ENCODE measurements around the gene CDKN2B. TPM values are rescaled to one million over a fixed set of nuclear protein-coding genes. Genes with fewer than 3 reads are reported as not detected.

Gene CDKN2B
- total and polyA plus RNA-seq, 2 of the 13 experiments (the other 11 are each of a cell fraction or from before 2014, with no cell fraction given), result 1.4 to 1.5 TPM

DNA sequence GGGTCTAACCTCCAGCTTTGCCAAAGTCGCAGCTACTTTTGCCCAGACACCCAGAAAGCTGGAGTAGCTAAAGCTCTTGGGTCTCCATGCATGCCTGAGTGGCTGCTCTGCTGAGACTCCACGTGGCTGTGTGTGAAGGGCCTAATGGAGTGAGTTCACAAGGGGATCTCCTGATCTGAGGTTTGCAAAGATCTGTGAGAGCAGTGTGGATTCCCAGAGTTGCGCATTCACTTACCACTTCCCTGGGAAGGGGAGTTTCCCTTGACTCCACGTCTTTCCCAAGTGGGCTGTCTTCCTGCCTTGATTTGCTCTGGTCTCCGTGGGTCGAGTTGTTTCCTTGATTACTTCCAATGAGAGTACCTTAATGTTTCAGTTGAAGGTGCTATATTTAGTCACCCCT is 17.6 kb upstream of the CDKN2B start:
- in situ Hi-C loops (cut with HindIII; ENCODE audit: extremely low pct_ligation_motif_present, low pct_unique_long_range_greater_than_20kb) (no loop called here), intact Hi-C loops (cut with micrococcal nuclease; ENCODE audit: unreplicated experiment) (no loop called here)
- WGBS (ENCODE audit: low lambda C conversion rate), result 16% methylated on average over 6 of the region's 6 CpGs
- CTCF ChIA-PET (ENCODE audit: low intra/inter-chr PET ratio, low total read pairs), result no interaction called here
- Histone ChIP-seq H3K27ac (ENCODE audit: extremely low read length, insufficient read depth, low read length) (no peak overlapping the region), H3K9ac (ENCODE audit: insufficient read depth, low read depth, low read length) (no peak overlapping the region), H3K36me3 (replicated peaks in 1 of 2; ENCODE audit: control insufficient read depth in 1 of 2, insufficient read depth in 2 of 2, low read length in 2 of 2) (no peaks in the 10 kb centered on the region), H3K4me2 (ENCODE audit: low read depth, low read length) (no peak overlapping the region), H3K27me3 (ENCODE audit: control insufficient read depth in 1 of 2, insufficient read depth in 2 of 2, low read length in 2 of 2) (peaks cover 0 to 3% of the 10 kb centered on the region in 2 experiments; a peak in 2 of 5 replicates), H3K79me2 (ENCODE audit: insufficient read depth, low read length) (no peaks in the 10 kb centered on the region), H2AFZ (ENCODE audit: low read length) (no peak overlapping the region), H3K4me1 (ENCODE audit: insufficient read depth, low read length) (peaks cover 6% of the 10 kb centered on the region; the same call in 1 of the 2 replicates), H4K20me1 (ENCODE audit: insufficient read depth, low read length) (no peaks in the 10 kb centered on the region), H3K4me3 (replicated peaks in 1 of 3; ENCODE audit: insufficient read depth in 1 of 3, low read depth in 2 of 3, low read length in 3 of 3) (no peak overlapping the region), H3K9me3 (ENCODE audit: low read length) (no peaks in the 10 kb centered on the region)
- no peak for TF ChIP-seq ZNF224 (CRISPR knock-in tag; IDR thresholded peaks at IDR 0.05)
- no peak for TF ChIP-seq SALL1 (CRISPR knock-in tag; IDR thresholded peaks at IDR 0.05)
- TF ChIP-seq FOXK1 (CRISPR knock-in tag; IDR thresholded peaks at IDR 0.05; ENCODE audit: borderline replicate concordance, low read depth), result no peak
- TF ChIP-seq, protein P1, sequence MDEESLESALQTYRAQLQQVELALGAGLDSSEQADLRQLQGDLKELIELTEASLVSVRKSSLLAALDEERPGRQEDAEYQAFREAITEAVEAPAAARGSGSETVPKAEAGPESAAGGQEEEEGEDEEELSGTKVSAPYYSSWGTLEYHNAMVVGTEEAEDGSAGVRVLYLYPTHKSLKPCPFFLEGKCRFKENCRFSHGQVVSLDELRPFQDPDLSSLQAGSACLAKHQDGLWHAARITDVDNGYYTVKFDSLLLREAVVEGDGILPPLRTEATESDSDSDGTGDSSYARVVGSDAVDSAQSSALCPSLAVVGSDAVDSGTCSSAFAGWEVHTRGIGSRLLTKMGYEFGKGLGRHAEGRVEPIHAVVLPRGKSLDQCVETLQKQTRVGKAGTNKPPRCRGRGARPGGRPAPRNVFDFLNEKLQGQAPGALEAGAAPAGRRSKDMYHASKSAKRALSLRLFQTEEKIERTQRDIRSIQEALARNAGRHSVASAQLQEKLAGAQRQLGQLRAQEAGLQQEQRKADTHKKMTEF (CRISPR knock-in tag; IDR thresholded peaks at IDR 0.05), result no peak
- TF ChIP-seq ZNF180 (CRISPR knock-in tag; IDR thresholded peaks at IDR 0.05; ENCODE audit: borderline replicate concordance, low read depth), result no peak
- no peak for TF ChIP-seq ATRX (CRISPR knock-in tag; IDR thresholded peaks at IDR 0.05; ENCODE audit: borderline replicate concordance)
- no peak for TF ChIP-seq ZNF552 (CRISPR knock-in tag; IDR thresholded peaks at IDR 0.05; ENCODE audit: borderline replicate concordance)
- no peak for TF ChIP-seq EED (CRISPR knock-in tag; IDR thresholded peaks at IDR 0.05)
- DNase-seq (ENCODE audit: low spot score) (no peak), FAIRE-seq (no peak), ATAC-seq (no peak)
- no TSS peak for BruUV-seq (replicated peaks)
- POLR2A ChIA-PET, result interaction anchor here (1.4 kb wide), 1 partner anchor 18 kb away, joined by 5 read pairs; no protein-coding TSS in a partner anchor

DNA sequence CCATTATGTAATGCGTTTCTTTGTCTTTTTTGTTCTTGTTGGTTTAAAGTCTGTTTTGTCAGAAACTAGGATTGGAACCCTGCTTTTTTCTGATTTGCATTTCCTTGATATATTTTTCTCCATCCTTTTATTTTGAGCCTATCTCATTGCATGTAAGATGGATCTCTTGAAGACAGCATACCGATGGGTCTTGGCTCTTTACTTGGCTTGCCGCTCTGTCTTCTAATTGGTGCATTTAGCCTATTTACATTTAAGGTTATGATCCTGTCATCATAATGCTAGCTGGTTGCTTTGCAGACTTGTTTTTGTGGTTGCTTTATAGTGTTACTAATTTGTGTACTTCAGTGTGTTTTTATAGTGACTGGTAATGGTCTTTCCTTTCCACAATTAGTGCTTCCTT is 13.3 kb upstream of the CDKN2B start:
- Histone ChIP-seq H3K27ac (ENCODE audit: extremely low read length, insufficient read depth, low read length) (no peak overlapping the region), H4K20me1 (ENCODE audit: insufficient read depth, low read length) (no peaks in the 10 kb centered on the region), H3K79me2 (ENCODE audit: insufficient read depth, low read length) (no peaks in the 10 kb centered on the region), H3K4me3 (replicated peaks in 1 of 3; ENCODE audit: insufficient read depth in 1 of 3, low read depth in 2 of 3, low read length in 3 of 3) (no peak overlapping the region), H3K4me1 (ENCODE audit: insufficient read depth, low read length) (no peaks in the 10 kb centered on the region), H2AFZ (ENCODE audit: low read length) (no peak overlapping the region), H3K9ac (ENCODE audit: insufficient read depth, low read depth, low read length) (no peak overlapping the region), H3K36me3 (replicated peaks in 1 of 2; ENCODE audit: control insufficient read depth in 1 of 2, insufficient read depth in 2 of 2, low read length in 2 of 2) (no peaks in the 10 kb centered on the region), H3K4me2 (ENCODE audit: low read depth, low read length) (no peak overlapping the region), H3K9me3 (ENCODE audit: low read length) (no peaks in the 10 kb centered on the region), H3K27me3 (ENCODE audit: control insufficient read depth in 1 of 2, insufficient read depth in 2 of 2, low read length in 2 of 2) (peaks cover 0 to 3% of the 10 kb centered on the region in 2 experiments; a peak in 2 of 5 replicates)
- DNase-seq (ENCODE audit: low spot score), result no peak
- no peak for ATAC-seq
- TF ChIP-seq, protein P2, sequence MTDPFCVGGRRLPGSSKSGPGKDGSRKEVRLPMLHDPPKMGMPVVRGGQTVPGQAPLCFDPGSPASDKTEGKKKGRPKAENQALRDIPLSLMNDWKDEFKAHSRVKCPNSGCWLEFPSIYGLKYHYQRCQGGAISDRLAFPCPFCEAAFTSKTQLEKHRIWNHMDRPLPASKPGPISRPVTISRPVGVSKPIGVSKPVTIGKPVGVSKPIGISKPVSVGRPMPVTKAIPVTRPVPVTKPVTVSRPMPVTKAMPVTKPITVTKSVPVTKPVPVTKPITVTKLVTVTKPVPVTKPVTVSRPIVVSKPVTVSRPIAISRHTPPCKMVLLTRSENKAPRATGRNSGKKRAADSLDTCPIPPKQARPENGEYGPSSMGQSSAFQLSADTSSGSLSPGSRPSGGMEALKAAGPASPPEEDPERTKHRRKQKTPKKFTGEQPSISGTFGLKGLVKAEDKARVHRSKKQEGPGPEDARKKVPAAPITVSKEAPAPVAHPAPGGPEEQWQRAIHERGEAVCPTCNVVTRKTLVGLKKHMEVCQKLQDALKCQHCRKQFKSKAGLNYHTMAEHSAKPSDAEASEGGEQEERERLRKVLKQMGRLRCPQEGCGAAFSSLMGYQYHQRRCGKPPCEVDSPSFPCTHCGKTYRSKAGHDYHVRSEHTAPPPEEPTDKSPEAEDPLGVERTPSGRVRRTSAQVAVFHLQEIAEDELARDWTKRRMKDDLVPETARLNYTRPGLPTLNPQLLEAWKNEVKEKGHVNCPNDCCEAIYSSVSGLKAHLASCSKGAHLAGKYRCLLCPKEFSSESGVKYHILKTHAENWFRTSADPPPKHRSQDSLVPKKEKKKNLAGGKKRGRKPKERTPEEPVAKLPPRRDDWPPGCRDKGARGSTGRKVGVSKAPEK (CRISPR knock-in tag; IDR thresholded peaks at IDR 0.05; ENCODE audit: borderline replicate concordance), result no peak
- TF ChIP-seq KLF11 (CRISPR knock-in tag; IDR thresholded peaks at IDR 0.05), result no peak
- no peak for TF ChIP-seq ZNF598 (CRISPR knock-in tag; IDR thresholded peaks at IDR 0.05; ENCODE audit: borderline replicate concordance)
- TF ChIP-seq NFIC (IDR thresholded peaks at IDR 0.05; ENCODE audit: low read length), result no peak
- no peak for TF ChIP-seq JARID2 (CRISPR knock-in tag; IDR thresholded peaks at IDR 0.05; ENCODE audit: insufficient replicate concordance)
- intact Hi-C loops (cut with micrococcal nuclease; ENCODE audit: unreplicated experiment), result no loop called here
- CTCF ChIA-PET (ENCODE audit: low intra/inter-chr PET ratio, low total read pairs), result no interaction called here
- WGBS (ENCODE audit: low lambda C conversion rate), result 38% methylated on average over 3 of the region's 3 CpGs
- in situ Hi-C loops (cut with HindIII; ENCODE audit: extremely low pct_ligation_motif_present, low pct_unique_long_range_greater_than_20kb), result no loop called here
- POLR2A ChIA-PET, result no interaction called here
- no TSS peak for BruUV-seq (replicated peaks)
- no peak for FAIRE-seq
